ACHN (cell line): ENCODE data around the gene EXD3.
"Not testable (repeated sequence)": the region's sequence is repeated elsewhere in the genome, so short reads cannot be mapped to it uniquely, and the experiment has no call there.

ENCODE experiments used
- DNase-seq: peaks from one replicate; pipeline ENCODE4 v3.0.0-alpha.2; 2015
- in situ Hi-C: cut with HindIII; loops from 2 replicates; pipeline ENCODE4 v1.10.0; 2017; ENCODE audit warnings: low sequenced_read_pairs, low pct_ligation_motif_present, low pct_unique_long_range_greater_than_20kb

The EXD3 gene

GRCh38 chr9:137339045-137339907 lies 83.7 kb downstream of the EXD3 start:
- no peak for DNase-seq
- in situ Hi-C loops, result no loop called here

GRCh38 chr9:137336735-137337134 lies 86.2 kb downstream of the EXD3 start:
- in situ Hi-C loops, result no loop called here
- no peak for DNase-seq

GRCh38 chr9:137333016-137333671 lies 89.8 kb downstream of the EXD3 start:
- no peak for DNase-seq
- in situ Hi-C loops, result no loop called here

GRCh38 chr9:137331929-137332328 lies 91.0 kb downstream of the EXD3 start:
- DNase-seq, result no peak
- in situ Hi-C loops, result no loop called here

- in situ Hi-C loops, result no loop called here
- no peak for DNase-seq
Observed at GRCh38 chr9:137330689-137331088, 92.3 kb downstream of the EXD3 start.

GRCh38 chr9:137329590-137329989 lies 93.4 kb downstream of the EXD3 start:
- in situ Hi-C loops, DNase-seq: not testable (repeated sequence)

GRCh38 chr9:137327641-137328550 lies 95.1 kb downstream of the EXD3 start:
- DNase-seq, in situ Hi-C loops: not testable (repeated sequence)

- no peak for DNase-seq
- in situ Hi-C loops, result no loop called here
Observed at GRCh38 chr9:137326445-137327065, 96.4 kb downstream of the EXD3 start.

GRCh38 chr9:137325799-137326198 lies 97.2 kb downstream of the EXD3 start:
- no peak for DNase-seq
- in situ Hi-C loops, result no loop called here

GRCh38 chr9:137325124-137325523 lies 97.8 kb downstream of the EXD3 start:
- DNase-seq, result no peak
- in situ Hi-C loops, result no loop called here

- no peak for DNase-seq
- in situ Hi-C loops, result no loop called here
Observed at GRCh38 chr9:137323531-137324331, 99.2 kb downstream of the EXD3 start.

GRCh38 chr9:137321726-137322361 lies 101.1 kb downstream of the EXD3 start:
- DNase-seq, result no peak
- in situ Hi-C loops, result no loop called here

- DNase-seq, result no peak
- in situ Hi-C loops, result no loop called here
Observed at GRCh38 chr9:137320555-137321384, 102.2 kb downstream of the EXD3 start.

- in situ Hi-C loops, result no loop called here
- DNase-seq, result no peak
Observed at GRCh38 chr9:137319739-137320551, 103.0 kb downstream of the EXD3 start.

GRCh38 chr9:137319011-137319738 lies 103.8 kb downstream of the EXD3 start:
- DNase-seq, result no peak
- in situ Hi-C loops, result no loop called here
